ENCODE data around the gene PPP1R1C. TPM values are rescaled to one million over a fixed set of nuclear protein-coding genes. Genes with fewer than 3 reads are reported as not detected.
"Not testable (repeated sequence)": the region's sequence is repeated elsewhere in the genome, so short reads cannot be mapped to it uniquely, and the experiment has no call there.

PPP1R1C gene
- total RNA-seq, 4 donors from 2014 or later = not detected

DNA sequence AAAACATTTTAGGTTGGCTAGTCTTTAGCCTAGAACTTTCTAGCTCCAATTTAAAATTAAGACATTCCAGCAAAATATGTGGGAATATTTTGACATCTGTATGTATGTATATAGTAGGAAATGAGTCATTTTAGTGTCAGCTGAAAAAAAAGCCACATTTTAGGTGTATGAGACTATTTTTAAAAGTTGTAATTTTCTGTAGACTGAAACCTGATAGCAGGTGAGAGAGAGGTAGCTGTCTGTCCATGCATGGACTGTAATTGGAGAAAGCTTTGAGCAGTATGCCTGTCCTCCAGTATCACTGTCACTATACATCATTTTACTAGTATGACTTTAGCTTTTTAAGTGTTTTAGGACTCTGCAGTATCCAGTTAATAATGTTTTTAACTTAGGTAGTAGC is 26.1 kb upstream of the PPP1R1C start:
- H3K27ac ChIP-seq = no peak overlapping the region
- no peak overlapping the region for H3K4me3 ChIP-seq
- TF ChIP-seq, protein P1, sequence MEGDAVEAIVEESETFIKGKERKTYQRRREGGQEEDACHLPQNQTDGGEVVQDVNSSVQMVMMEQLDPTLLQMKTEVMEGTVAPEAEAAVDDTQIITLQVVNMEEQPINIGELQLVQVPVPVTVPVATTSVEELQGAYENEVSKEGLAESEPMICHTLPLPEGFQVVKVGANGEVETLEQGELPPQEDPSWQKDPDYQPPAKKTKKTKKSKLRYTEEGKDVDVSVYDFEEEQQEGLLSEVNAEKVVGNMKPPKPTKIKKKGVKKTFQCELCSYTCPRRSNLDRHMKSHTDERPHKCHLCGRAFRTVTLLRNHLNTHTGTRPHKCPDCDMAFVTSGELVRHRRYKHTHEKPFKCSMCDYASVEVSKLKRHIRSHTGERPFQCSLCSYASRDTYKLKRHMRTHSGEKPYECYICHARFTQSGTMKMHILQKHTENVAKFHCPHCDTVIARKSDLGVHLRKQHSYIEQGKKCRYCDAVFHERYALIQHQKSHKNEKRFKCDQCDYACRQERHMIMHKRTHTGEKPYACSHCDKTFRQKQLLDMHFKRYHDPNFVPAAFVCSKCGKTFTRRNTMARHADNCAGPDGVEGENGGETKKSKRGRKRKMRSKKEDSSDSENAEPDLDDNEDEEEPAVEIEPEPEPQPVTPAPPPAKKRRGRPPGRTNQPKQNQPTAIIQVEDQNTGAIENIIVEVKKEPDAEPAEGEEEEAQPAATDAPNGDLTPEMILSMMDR (IDR thresholded peaks at IDR 0.05) = no peak
- no peak for TF ChIP-seq POLR2A (IDR thresholded peaks at IDR 0.05)
- no peak for DNase-seq
- H3K27me3 ChIP-seq = no peaks in the 10 kb centered on the region
- H3K4me1 ChIP-seq = peaks cover 0 to 7% (median 0%) of the 10 kb centered on the region in 4 donors
- no peaks in the 10 kb centered on the region for H3K36me3 ChIP-seq
- H3K9me3 ChIP-seq = no peaks in the 10 kb centered on the region

- H3K4me3 ChIP-seq, DNase-seq, H3K9me3 ChIP-seq: not testable (repeated sequence)
Observed at GRCh38 chr2:181961167-181961566, 24.5 kb upstream of the PPP1R1C start.

DNA sequence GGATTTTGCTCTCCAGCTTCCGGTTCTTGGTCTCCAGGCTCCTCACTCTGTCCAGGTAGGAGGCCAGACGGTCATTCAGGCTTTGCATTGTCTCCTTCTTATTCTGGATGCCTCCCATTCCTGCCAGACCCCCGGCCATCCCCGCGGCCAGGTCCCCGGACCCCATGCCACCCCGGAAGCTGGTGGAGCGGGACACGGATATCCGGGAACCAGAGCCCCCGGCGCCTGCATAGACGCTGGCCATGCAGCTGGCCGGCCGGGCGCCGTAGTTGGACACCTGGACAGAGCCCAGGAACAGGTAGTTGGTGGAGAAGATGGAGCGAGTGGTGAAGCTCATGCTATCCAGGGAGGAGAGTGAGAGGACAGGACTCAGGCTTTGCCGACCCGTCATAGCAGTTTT is 23.5 kb upstream of the PPP1R1C start:
- Histone ChIP-seq H3K4me1 (peaks cover 0 to 7% (median 0%) of the 10 kb centered on the region in 4 donors), H3K4me3 (no peak overlapping the region)

More at GRCh38 chr2:181961167-181961566, 24.5 kb upstream of the PPP1R1C start:
- not testable (repeated sequence) for H3K27me3 ChIP-seq, H3K4me1 ChIP-seq, H3K27ac ChIP-seq, H3K36me3 ChIP-seq

GRCh38 chr2:181970160-181970794 is 15.4 kb upstream of the PPP1R1C start:
- H3K36me3 ChIP-seq = no peaks in the 10 kb centered on the region
- TF ChIP-seq POLR2A (IDR thresholded peaks at IDR 0.05) = no peak
- TF ChIP-seq, protein P1 (IDR thresholded peaks at IDR 0.05) = no peak
- no peak overlapping the region for H3K27ac ChIP-seq
- H3K4me1 ChIP-seq = no peaks in the 10 kb centered on the region
- H3K27me3 ChIP-seq = no peaks in the 10 kb centered on the region
- H3K9me3 ChIP-seq = no peaks in the 10 kb centered on the region
- DNase-seq = no peak
- H3K4me3 ChIP-seq = no peak overlapping the region

More for the DNA sequence above, 23.5 kb upstream of the PPP1R1C start:
- no peak for DNase-seq
- TF ChIP-seq, protein P1 (IDR thresholded peaks at IDR 0.05) = no peak
- no peak for TF ChIP-seq POLR2A (IDR thresholded peaks at IDR 0.05)
- Histone ChIP-seq H3K9me3 (no peaks in the 10 kb centered on the region), H3K36me3 (no peaks in the 10 kb centered on the region), H3K27ac (no peak overlapping the region), H3K27me3 (no peaks in the 10 kb centered on the region)

- Histone ChIP-seq H3K27me3 (no peaks in the 10 kb centered on the region), H3K36me3 (no peaks in the 10 kb centered on the region), H3K4me3 (no peak overlapping the region), H3K4me1 (no peaks in the 10 kb centered on the region), H3K9me3 (no peaks in the 10 kb centered on the region), H3K27ac (no peak overlapping the region)
- no peak for DNase-seq
- TF ChIP-seq POLR2A (IDR thresholded peaks at IDR 0.05) = no peak
- TF ChIP-seq, protein P1 (IDR thresholded peaks at IDR 0.05) = no peak
Observed at GRCh38 chr2:181971032-181971431, 14.6 kb upstream of the PPP1R1C start.

GRCh38 chr2:181972431-181973170 is 13.1 kb upstream of the PPP1R1C start:
- TF ChIP-seq, protein P1 (IDR thresholded peaks at IDR 0.05) = no peak
- TF ChIP-seq POLR2A (IDR thresholded peaks at IDR 0.05) = no peak
- no peak for DNase-seq
- Histone ChIP-seq H3K4me3 (no peak overlapping the region), H3K4me1 (no peaks in the 10 kb centered on the region), H3K9me3 (no peaks in the 10 kb centered on the region), H3K27me3 (no peaks in the 10 kb centered on the region), H3K36me3 (no peaks in the 10 kb centered on the region), H3K27ac (no peak overlapping the region)
